Suprapubic skin (tissue), 4 donors: ENCODE measurements around the gene KCNG1. TPM values are rescaled to one million over a fixed set of nuclear protein-coding genes. Genes with fewer than 3 reads are reported as not detected.

Experiments
- DNase-seq, 2 donors: peaks; one replicate each; pipeline ENCODE4 v3.0.0-alpha.2; 2019; ENCODE audit warnings: low spot score in 2 of 2
- H3K27ac ChIP-seq: fragments of 200-600 bp; sonication (generic); one replicate; pipeline ENCODE4 v1.5.1; 2019
- H3K27me3 ChIP-seq: fragments of 200-600 bp; sonication (generic); one replicate; pipeline ENCODE4 v1.5.1; 2019
- H3K36me3 ChIP-seq: fragments of 200-600 bp; sonication (generic); one replicate; pipeline ENCODE4 v1.5.1; 2019
- H3K4me1 ChIP-seq: fragments of 200-600 bp; sonication (generic); one replicate; pipeline ENCODE4 v1.5.1; 2019
- H3K4me3 ChIP-seq: fragments of 200-600 bp; sonication (generic); one replicate; pipeline ENCODE4 v1.5.1; 2019; ENCODE audit warnings: mild to moderate bottlenecking
- H3K9me3 ChIP-seq: fragments of 200-600 bp; sonication (generic); one replicate; pipeline ENCODE4 v1.5.1; 2019
- CTCF ChIP-seq, 2 donors: fragments of 200-600 bp in 1 of 2; fragments of 450-650 bp in 1 of 2; sonication (generic) in 1 of 2; IDR thresholded peaks; one replicate each; pipeline ENCODE4 v1.5.1; 2016 to 2019; ENCODE audit warnings: antibody characterized with exemption in 2 of 2, mild to moderate bottlenecking in 1 of 2, moderate library complexity in 1 of 2
- EP300 ChIP-seq: sonication (generic); formaldehyde crosslinking; IDR thresholded peaks from one replicate; pipeline ENCODE4 v1.6.1; 2017; ENCODE audit warnings: antibody characterized with exemption
- POLR2A ChIP-seq, 2 donors: fragments of 450-650 bp; IDR thresholded peaks; one replicate each; pipeline ENCODE4 v1.6.1; 2017; ENCODE audit warnings: antibody characterized with exemption in 2 of 2, mild to moderate bottlenecking in 2 of 2, moderate library complexity in 2 of 2
- POLR2AphosphoS5 ChIP-seq, 3 donors: sonication (generic); formaldehyde crosslinking; IDR thresholded peaks; one replicate each; pipeline ENCODE4 v1.6.1; 2017; ENCODE audit warnings: antibody characterized with exemption in 3 of 3
- WGBS: methylation state at CpG from one replicate; pipeline ENCODE4 v1.1.5; 2018; 5-methylcytosine and 5-hydroxymethylcytosine counted together
- total RNA-seq, 4 donors: library from RNA; depleted of rRNA; stranded (reverse); fragments of >200 nt; gene quantifications; one replicate each; pipeline ENCODE4 v1.1.0, GENCODE V29; 2016

Gene KCNG1
- total RNA-seq, 4 donors from 2014 or later, result 0.26 to 1.2 (median 1.0) TPM

GRCh38 chr20:51036827-51037531 is 14.1 kb upstream of the KCNG1 start:
- WGBS, result 79% methylated on average over 7 of the region's 7 CpGs
- no peaks in the 10 kb centered on the region for H3K9me3 ChIP-seq
- H3K27me3 ChIP-seq, result peaks cover 54% of the 10 kb centered on the region
- no peaks in the 10 kb centered on the region for H3K4me1 ChIP-seq
- TF ChIP-seq POLR2A (IDR thresholded peaks at IDR 0.05) (no peak), POLR2AphosphoS5 (IDR thresholded peaks at IDR 0.05) (no peak), CTCF (IDR thresholded peaks at IDR 0.05) (no peak), EP300 (no peak)
- no peak overlapping the region for H3K4me3 ChIP-seq
- H3K27ac ChIP-seq, result no peak overlapping the region
- no peaks in the 10 kb centered on the region for H3K36me3 ChIP-seq
- DNase-seq, result no peak

GRCh38 chr20:51036226-51036625 is 13.3 kb upstream of the KCNG1 start:
- Histone ChIP-seq H3K27me3 (peaks cover 55% of the 10 kb centered on the region), H3K36me3 (no peaks in the 10 kb centered on the region), H3K4me1 (no peaks in the 10 kb centered on the region), H3K27ac (no peak overlapping the region), H3K4me3 (no peak overlapping the region), H3K9me3 (no peaks in the 10 kb centered on the region)
- DNase-seq, result no peak
- no peak for TF ChIP-seq EP300
- TF ChIP-seq POLR2A (IDR thresholded peaks at IDR 0.05), result no peak
- TF ChIP-seq POLR2AphosphoS5 (IDR thresholded peaks at IDR 0.05), result no peak
- TF ChIP-seq CTCF (IDR thresholded peaks at IDR 0.05), result no peak
- 58% methylated on average over 4 of the region's 4 CpGs for WGBS

- TF ChIP-seq EP300, result no peak
- Histone ChIP-seq H3K27ac (no peak overlapping the region), H3K4me3 (no peak overlapping the region), H3K4me1 (no peaks in the 10 kb centered on the region), H3K27me3 (peaks cover 60% of the 10 kb centered on the region), H3K9me3 (no peaks in the 10 kb centered on the region), H3K36me3 (no peaks in the 10 kb centered on the region)
- WGBS, result 83% methylated on average over 9 of the region's 9 CpGs
- DNase-seq, result no peak
Observed at GRCh38 chr20:51034988-51035656, 12.2 kb upstream of the KCNG1 start.

- H3K36me3 ChIP-seq, result no peaks in the 10 kb centered on the region
- WGBS, result 55% methylated on average over 2 of the region's 2 CpGs
- no peak for TF ChIP-seq EP300
- no peak for TF ChIP-seq CTCF (IDR thresholded peaks at IDR 0.05)
- TF ChIP-seq POLR2AphosphoS5 (IDR thresholded peaks at IDR 0.05), result no peak
- no peak for TF ChIP-seq POLR2A (IDR thresholded peaks at IDR 0.05)
- no peaks in the 10 kb centered on the region for H3K9me3 ChIP-seq
- DNase-seq, result no peak
- no peak overlapping the region for H3K27ac ChIP-seq
- H3K4me3 ChIP-seq, result no peak overlapping the region
- peaks cover 62% of the 10 kb centered on the region for H3K27me3 ChIP-seq
- no peaks in the 10 kb centered on the region for H3K4me1 ChIP-seq
Observed at GRCh38 chr20:51034476-51034875, 11.6 kb upstream of the KCNG1 start.

GRCh38 chr20:51029963-51030920 is 7.3 kb upstream of the KCNG1 start:
- no peaks in the 10 kb centered on the region for H3K36me3 ChIP-seq
- no peak overlapping the region for H3K4me3 ChIP-seq
- no peaks in the 10 kb centered on the region for H3K9me3 ChIP-seq
- peaks cover 71% of the 10 kb centered on the region for H3K27me3 ChIP-seq
- no peak for TF ChIP-seq CTCF (IDR thresholded peaks at IDR 0.05)
- no peak for TF ChIP-seq EP300
- no peak for TF ChIP-seq POLR2A (IDR thresholded peaks at IDR 0.05)
- no peak for TF ChIP-seq POLR2AphosphoS5 (IDR thresholded peaks at IDR 0.05)
- no peak overlapping the region for H3K27ac ChIP-seq
- DNase-seq, result no peak
- 55% methylated on average over 17 of the region's 17 CpGs for WGBS
- no peaks in the 10 kb centered on the region for H3K4me1 ChIP-seq
